Sciatic nerve (tissue), 2 donors: ENCODE results near the gene RAB43. TPM values are rescaled to one million over a fixed set of nuclear protein-coding genes. Genes with fewer than 3 reads are reported as not detected.
"Not testable (repeated sequence)": the region's sequence is repeated elsewhere in the genome, so short reads cannot be mapped to it uniquely, and the experiment has no call there.

Experiments
- ATAC-seq: fragments of 200-7000 bp; cut with Tn5 transposase; one replicate; pipeline ENCODE4 v1.9.1; 2020; ENCODE audit warnings: mild to moderate bottlenecking, moderate library complexity
- DNase-seq: peaks from one replicate; pipeline ENCODE4 v3.0.0-alpha.2; 2020; ENCODE audit warnings: low spot score
- intact Hi-C: fragments of 100-400 bp; cut with DNase I; formaldehyde crosslinking; loops from one replicate; pipeline ENCODE4 v1.14.2; 2022
- total RNA-seq: library from RNA; stranded (reverse); fragmentation: NEBNext Ultra II Directional; extraction: Animal tissue kit (Norgen Biotek cat#: 25700); gene quantifications from one replicate; pipeline ENCODE4 v1.2.1, GENCODE V29; 2021
- donor health status: DM: no; HTN: no; CAD: no.
- donor health status: DM: no; HTN: no; CAD: no.

Gene RAB43
- total RNA-seq, result 17.9 TPM

- DNase-seq, result peak; percentile 95
- intact Hi-C loops, result no loop called here
- peak; percentile 92 for ATAC-seq
Measured at GRCh38 chr3:129121792-129122411, at the start of gene RAB43. TSS of gene RAB43 (minus strand) at chr3:129121804. CDS start at chr3:129121489, 315 bp downstream.

GRCh38 chr3:129166579-129167332 lies 45.2 kb upstream of the RAB43 start:
- no peak for ATAC-seq
- no peak for DNase-seq
- intact Hi-C loops, result no loop called here

GRCh38 chr3:129165594-129165993 lies 44.0 kb upstream of the RAB43 start:
- ATAC-seq, intact Hi-C loops: not testable (repeated sequence)

GRCh38 chr3:129164500-129164899 lies 42.9 kb upstream of the RAB43 start:
- intact Hi-C loops, result no loop called here

More at GRCh38 chr3:129165594-129165993, 44.0 kb upstream of the RAB43 start:
- DNase-seq, result not testable (repeated sequence)

GRCh38 chr3:129162729-129163579 lies 41.4 kb upstream of the RAB43 start:
- intact Hi-C loops, result no loop called here
- DNase-seq, result no peak
- ATAC-seq, result no peak

More at GRCh38 chr3:129164500-129164899, 42.9 kb upstream of the RAB43 start:
- DNase-seq, result no peak
- no peak for ATAC-seq

GRCh38 chr3:129161860-129162271 lies 40.3 kb upstream of the RAB43 start:
- ATAC-seq (no peak), DNase-seq (no peak)
- intact Hi-C loops, result no loop called here

- ATAC-seq (peak; percentile 97), DNase-seq (peak; percentile 92)
- intact Hi-C loops, result no loop called here
Measured at GRCh38 chr3:129160891-129161859, 39.6 kb upstream of the RAB43 start, which contains the start of gene ISY1. TSS of gene ISY1 (minus strand) at chr3:129161063. CDS start at chr3:129160975, 88 bp downstream.

- DNase-seq (no peak), ATAC-seq (no peak)
- intact Hi-C loops, result no loop called here
Measured at GRCh38 chr3:129144786-129145185, 23.2 kb upstream of the RAB43 start.

GRCh38 chr3:129141011-129141410 lies 19.4 kb upstream of the RAB43 start:
- intact Hi-C loops, ATAC-seq, DNase-seq: not testable (repeated sequence)

GRCh38 chr3:129139911-129140310 lies 18.3 kb upstream of the RAB43 start:
- DNase-seq, result no peak
- intact Hi-C loops, result loop anchor here (10.0 kb wide), 1 partner anchor 1645 kb away; no protein-coding TSS in a partner anchor
- no peak for ATAC-seq

- DNase-seq, ATAC-seq: not testable (repeated sequence)
- intact Hi-C loops, result loop anchor here (10.0 kb wide), 1 partner anchor 1649 kb away; no protein-coding TSS in a partner anchor
Measured at GRCh38 chr3:129136275-129136674, 14.7 kb upstream of the RAB43 start.

GRCh38 chr3:129132097-129132866 lies 10.7 kb upstream of the RAB43 start:
- DNase-seq (no peak), ATAC-seq (no peak)
- intact Hi-C loops, result loop anchor here (10.0 kb wide), 1 partner anchor 1653 kb away; no protein-coding TSS in a partner anchor

- ATAC-seq, result no peak
- DNase-seq, result no peak
- intact Hi-C loops, result loop anchor here (10.0 kb wide), 1 partner anchor 1653 kb away; no protein-coding TSS in a partner anchor
Measured at GRCh38 chr3:129131465-129132088, 10.0 kb upstream of the RAB43 start.

GRCh38 chr3:129130291-129130813 lies 8.7 kb upstream of the RAB43 start:
- DNase-seq (no peak), ATAC-seq (no peak)
- intact Hi-C loops, result loop anchor here (10.0 kb wide), 1 partner anchor 1654 kb away; no protein-coding TSS in a partner anchor

GRCh38 chr3:129128357-129129155 lies 7.0 kb upstream of the RAB43 start:
- intact Hi-C loops, result no loop called here
- ATAC-seq, result no peak

More at GRCh38 chr3:129128357-129129155, 7.0 kb upstream of the RAB43 start:
- no peak for DNase-seq
